ENCODE results near the gene DNASE1L2.

- TF ChIP-seq SUZ12 (IDR thresholded peaks at IDR 0.05; ENCODE audit: extremely low read depth, insufficient read depth, insufficient read length) (no peak), YY1 (IDR thresholded peaks at IDR 0.05; ENCODE audit: insufficient read depth, insufficient read length) (no peak)
Measured at GRCh38 chr16:2208308-2208707, 27.9 kb upstream of the DNASE1L2 start.

Data from NT2/D1 (cell line).